ENCODE data around the gene SNTB2.

SNTB2 gene

DNA sequence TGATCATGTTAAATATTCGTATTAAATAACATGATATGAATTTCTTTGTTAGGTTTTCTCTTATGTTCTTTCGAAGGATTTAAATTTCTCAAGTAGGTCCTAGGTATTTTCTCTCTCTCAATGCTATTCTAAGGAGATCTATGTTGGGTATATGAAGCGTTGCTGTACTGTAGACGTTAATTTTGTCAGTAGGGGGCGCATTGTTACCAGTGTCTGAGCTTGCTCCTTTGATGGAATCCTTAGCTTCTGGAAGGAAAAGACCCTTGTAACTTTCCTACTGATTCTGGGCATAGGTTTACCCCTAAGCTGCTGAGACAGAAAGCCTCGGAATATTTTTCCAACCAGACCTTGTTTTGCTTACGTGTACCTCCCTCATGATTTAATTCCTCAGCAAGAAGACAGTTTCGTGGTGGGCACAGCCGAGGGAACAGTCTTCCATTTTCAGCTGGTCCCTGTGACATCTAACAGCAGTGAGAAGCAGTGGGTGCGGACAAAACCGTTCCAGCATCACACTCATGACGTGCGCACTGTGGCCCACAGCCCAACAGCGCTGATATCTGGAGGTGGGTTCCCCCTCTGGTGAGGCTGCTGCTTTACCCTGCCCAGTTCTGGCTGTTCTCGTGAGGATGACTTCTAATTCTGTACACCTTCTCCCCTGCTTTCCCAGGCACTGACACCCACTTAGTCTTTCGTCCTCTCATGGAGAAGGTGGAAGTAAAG, 36.7 kb upstream of the SNTB2 start:
- DNase-seq (ENCODE audit: low spot score), result peak; percentile 59
- TF ChIP-seq, protein P1, sequence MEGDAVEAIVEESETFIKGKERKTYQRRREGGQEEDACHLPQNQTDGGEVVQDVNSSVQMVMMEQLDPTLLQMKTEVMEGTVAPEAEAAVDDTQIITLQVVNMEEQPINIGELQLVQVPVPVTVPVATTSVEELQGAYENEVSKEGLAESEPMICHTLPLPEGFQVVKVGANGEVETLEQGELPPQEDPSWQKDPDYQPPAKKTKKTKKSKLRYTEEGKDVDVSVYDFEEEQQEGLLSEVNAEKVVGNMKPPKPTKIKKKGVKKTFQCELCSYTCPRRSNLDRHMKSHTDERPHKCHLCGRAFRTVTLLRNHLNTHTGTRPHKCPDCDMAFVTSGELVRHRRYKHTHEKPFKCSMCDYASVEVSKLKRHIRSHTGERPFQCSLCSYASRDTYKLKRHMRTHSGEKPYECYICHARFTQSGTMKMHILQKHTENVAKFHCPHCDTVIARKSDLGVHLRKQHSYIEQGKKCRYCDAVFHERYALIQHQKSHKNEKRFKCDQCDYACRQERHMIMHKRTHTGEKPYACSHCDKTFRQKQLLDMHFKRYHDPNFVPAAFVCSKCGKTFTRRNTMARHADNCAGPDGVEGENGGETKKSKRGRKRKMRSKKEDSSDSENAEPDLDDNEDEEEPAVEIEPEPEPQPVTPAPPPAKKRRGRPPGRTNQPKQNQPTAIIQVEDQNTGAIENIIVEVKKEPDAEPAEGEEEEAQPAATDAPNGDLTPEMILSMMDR (IDR thresholded peaks at IDR 0.05; ENCODE audit: extremely low read depth, missing control alignments), result peak; percentile 58

GRCh38 chr16:69157196-69157595, 29.8 kb upstream of the SNTB2 start:
- TF ChIP-seq, protein P1 (IDR thresholded peaks at IDR 0.05; ENCODE audit: extremely low read depth, missing control alignments), result no peak
- no peak for DNase-seq (ENCODE audit: low spot score)

DNA sequence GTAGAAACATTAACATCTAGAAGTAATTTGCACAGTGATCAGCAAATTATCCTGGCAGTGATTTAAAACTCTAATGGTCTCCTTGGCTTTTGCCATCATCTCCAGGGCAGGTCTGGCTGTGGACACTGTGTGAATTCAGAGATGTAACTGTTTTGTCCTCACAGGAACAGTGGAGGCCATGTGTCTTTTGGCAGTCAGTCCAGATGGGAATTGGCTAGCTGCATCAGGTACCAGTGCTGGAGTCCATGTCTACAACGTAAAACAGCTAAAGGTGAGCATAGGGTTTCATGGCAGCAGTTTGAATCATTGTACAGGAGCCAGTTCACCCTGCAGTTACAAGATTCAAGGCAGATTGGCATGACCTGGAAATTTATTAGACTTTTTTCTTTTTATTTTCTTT, 26.8 kb upstream of the SNTB2 start:
- no peak for DNase-seq (ENCODE audit: low spot score)
- TF ChIP-seq, protein P1 (IDR thresholded peaks at IDR 0.05; ENCODE audit: extremely low read depth, missing control alignments), result no peak

- no peak for DNase-seq (ENCODE audit: low spot score)
- TF ChIP-seq, protein P1 (IDR thresholded peaks at IDR 0.05; ENCODE audit: extremely low read depth, missing control alignments), result no peak
These were observed 21.4 kb upstream of the SNTB2 start for GRCh38 chr16:69165584-69165983.

DNA sequence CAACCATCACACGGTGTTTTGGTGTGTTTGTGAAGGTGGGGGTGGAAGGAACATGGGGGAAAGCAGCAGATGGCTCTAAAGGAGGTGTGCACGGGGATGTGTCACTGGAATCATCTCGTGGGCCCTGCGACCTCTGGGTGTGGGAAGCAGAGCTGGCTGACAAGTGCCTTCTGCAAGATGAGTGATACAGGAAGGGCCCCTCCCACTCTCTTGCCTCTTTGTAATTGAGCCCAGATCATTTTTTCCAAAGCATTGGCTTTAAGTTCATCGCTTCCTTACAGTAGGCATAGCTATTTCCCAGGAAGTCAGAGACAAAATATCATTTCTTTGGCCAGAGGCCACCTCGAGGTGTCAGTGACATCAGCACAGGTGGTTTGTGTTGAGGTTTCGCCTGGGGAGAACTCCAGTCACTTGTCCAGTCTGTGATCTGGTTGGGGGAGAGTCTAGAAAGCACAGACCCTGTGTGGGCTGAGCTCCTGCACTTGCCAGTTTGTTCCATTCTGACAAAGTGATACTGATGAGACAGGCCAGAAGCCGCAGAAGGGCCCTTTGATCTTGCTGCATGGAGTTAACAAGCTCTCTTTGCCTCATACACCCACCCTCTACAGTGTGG, 20.6 kb upstream of the SNTB2 start:
- peak; percentile 38 for DNase-seq (ENCODE audit: low spot score)

DNA sequence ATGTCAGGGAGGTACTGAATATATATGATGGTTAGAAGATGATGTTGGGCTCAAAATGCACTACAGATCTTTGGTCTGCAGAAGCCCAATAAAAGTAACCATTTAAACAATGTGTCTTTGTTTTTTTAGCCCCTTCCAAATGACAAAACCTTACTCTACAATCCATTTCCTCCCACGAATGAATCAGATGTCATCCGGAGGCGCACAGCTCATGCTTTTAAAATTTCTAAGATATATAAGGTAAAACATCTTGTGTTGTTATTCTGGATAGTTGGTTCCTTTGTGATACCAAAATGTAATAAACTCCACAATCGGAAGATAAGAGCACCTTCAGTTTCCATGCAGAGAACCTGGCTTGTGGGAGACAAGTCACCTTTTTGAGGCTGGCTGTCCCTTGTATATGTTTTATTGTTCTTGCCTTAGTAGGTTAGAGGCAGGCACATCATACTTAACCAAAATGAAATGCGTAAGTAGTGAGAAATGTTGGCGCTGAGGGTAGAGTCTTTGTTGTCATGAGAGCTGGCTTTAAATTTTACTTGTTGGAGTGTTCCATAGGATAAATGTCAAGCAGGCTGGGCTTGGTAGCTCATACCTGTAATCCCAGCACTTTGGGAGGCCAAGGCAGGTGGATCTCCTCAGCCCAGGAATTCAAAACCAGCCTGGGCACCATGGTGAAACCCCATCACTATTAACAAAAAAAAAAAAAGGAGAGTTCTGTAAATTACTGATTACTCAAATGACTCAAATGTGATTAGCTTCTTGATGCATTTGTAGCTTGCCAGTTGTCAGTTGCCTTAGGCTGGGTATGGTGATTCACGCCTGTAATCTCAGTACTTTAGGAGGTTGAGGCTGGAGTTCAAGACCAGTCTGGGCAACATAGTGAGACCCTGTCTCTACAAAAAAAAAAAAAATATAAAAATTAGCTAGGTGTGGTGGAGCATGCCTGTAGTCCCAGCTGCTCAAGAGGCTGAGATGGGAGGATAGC, 19.7 kb upstream of the SNTB2 start:
- DNase-seq (ENCODE audit: low spot score), result no peak
- TF ChIP-seq, protein P1 (IDR thresholded peaks at IDR 0.05; ENCODE audit: extremely low read depth, missing control alignments), result no peak

More for the DNA sequence above, 20.6 kb upstream of the SNTB2 start:
- TF ChIP-seq, protein P1 (IDR thresholded peaks at IDR 0.05; ENCODE audit: extremely low read depth, missing control alignments), result no peak

Data from GM20000 (cell line).